Retina (tissue), 1 donor: ENCODE results near the gene SEMA4D.
"Not testable (repeated sequence)": the region's sequence is repeated elsewhere in the genome, so short reads cannot be mapped to it uniquely, and the experiment has no call there.

ENCODE experiments used
- DNase-seq: peaks from one replicate; pipeline ENCODE4 v3.0.0-alpha.2; 2016

SEMA4D gene

DNA sequence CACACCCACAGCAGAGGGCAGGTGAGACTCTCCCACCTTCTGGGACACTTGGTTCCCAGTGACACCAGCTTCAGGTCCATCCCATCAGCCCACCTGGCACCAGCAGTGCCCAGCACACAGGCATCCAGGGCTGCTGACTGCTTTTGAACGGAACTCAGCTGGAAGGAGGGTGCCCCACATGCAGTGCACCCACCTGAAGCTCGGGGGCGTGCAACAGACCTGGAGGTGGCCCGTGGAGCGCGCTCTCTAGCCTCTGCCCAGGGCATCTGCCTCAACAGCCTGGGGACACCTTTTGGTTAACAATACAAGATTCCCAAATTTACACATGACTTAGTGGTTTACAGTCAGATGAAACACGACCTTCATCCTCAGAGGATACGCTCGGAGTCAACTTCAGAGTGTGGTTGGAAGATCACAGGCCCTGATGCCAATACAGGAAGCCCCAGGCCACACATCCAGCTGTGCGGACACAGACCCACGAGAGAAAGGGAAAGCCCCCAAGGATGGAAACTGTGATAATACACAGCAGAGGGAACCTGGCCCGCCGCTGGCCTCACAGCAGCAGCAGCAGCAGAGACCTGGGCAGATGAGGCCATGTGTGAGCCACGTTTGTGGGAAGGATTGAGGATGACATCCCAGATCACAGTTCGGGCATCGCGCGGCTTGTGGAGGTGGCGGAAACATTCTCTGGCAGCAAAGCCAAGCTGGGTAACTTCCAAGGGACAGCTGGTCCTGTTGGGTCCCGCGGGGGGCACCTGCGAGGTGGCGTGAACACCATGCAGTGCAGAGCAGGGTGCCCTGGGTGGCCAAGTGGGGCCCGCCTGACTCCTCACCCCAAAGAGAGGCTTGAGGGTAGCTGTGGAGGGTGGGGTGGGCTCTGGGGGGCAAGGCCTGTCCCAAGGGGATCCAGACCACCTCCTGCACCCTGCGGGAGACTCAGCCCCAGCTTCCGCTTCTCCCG lies 115.6 kb downstream of the SEMA4D start:
- no peak for DNase-seq

DNA sequence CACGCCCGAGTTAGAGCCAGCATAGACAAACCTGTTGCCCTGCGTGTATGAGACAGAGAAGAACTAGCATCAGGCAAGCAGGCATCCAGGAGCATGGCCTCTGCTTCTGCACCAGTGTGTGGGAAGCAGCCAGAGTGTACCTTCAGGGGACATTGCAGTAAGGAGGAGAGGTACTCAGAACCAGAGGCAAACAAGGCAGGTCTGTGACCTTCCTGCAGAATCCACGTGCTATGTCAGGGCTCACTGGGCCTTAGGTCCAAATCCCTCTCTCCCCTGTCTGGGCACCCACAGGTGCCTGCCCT lies 116.7 kb downstream of the SEMA4D start:
- no peak for DNase-seq

DNA sequence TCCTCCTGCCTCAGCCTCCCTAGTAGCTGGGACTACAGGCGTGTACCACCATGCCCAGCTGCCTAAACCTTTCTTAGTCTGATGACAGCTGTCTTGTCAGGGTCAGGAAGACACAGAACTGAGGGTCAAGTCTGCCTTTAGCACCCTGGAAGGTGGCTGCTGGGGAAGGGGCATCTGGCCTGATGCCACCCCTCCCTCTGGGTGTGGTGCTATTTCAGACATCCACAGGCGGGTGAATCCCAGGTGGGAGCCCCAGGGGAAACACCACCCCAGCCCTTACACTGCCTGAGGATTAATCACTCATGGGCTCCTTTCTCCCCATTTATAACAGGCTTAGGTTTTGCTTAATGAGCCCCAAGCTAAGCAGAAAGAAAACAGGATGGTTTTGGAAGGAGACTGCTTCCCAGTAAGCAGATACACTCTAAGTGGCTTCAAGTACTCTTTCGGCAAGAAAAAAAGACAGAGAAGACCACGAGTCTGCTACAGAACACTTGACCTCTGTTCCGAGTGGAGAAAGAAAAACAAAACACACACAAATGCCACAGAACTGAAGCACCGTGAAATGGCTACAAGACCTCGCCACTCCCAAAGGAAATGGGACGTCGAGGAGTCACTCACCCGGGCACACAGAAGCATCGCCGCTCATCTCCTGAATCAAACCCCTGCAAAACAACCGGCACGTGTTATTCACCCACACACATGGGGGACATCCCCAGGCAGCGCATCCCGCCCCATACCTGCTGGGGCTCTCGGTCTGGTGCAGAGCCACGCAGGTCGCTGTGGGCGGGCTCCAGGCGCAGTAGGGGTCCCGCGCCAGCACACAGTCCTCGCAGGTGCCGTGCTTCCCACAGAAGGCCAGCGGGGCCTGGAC lies 117.2 kb downstream of the SEMA4D start:
- no peak for DNase-seq

DNA sequence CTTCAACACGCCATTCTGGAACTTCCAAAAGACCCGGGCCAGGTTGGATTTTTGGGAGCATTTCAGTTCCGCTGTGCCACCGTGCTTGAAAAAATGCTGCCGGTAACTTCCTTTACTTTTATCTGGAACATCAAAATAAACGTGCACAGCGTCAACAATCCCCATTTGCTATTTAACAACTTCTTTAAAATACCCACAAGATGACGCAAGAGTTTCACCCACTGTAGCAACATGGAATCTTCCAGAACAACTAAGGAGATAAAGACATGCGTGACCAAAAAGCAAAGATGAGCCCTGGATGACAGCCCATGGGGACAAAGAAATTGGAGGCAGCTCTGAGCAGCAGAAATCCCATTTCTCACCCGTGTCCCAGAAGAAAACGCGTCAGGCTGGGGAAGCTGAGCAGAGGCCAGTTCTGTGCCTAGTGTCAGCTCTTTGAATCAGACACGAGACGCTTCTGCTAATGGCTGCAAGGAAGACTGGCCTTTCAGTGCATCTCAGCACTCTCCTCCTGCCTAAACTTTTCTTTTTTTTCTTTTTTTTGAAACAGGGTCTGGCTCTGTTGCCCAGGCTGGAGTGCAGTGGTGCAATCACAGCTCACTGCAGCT lies 118.3 kb downstream of the SEMA4D start:
- DNase-seq = no peak

DNA sequence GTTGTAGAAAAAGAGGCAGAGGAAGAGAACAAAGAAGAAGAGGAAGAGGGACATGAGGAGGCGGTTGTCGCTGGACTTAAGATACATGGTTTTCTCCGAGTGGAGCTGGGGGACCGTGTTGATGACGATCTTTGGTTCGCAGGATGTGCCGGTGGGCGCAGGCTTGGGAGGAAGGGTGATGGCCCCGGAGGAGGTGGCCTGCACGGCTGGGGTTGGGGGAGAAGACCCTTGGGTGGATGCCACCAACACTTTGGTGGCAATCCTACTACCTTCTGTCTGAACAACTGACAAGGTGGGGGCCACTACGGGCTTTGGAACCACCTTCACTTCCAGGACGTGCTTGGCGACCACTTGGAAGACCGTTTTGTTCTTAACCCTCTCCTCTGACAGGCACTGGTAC lies 118.9 kb downstream of the SEMA4D start:
- no peak for DNase-seq

DNA sequence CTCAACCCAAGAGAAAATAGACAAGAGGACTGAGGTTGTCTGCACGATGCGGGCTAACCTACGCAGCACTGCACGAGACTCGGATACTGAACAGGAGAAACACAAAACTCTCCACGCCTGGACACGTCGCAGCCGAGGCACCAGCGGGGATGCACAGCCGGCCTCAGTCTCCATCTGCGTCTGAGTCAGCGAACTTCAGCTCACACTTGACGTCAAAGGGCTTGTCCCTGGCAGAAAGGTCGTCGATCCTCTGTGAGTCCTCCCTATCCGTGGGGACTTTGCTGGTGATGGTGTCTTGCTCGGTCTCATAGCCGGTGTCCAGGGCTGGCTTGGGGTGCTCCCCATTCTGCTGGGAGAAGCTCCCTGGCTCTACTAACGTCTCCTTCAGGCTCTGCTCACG lies 119.4 kb downstream of the SEMA4D start:
- DNase-seq = no peak

DNA sequence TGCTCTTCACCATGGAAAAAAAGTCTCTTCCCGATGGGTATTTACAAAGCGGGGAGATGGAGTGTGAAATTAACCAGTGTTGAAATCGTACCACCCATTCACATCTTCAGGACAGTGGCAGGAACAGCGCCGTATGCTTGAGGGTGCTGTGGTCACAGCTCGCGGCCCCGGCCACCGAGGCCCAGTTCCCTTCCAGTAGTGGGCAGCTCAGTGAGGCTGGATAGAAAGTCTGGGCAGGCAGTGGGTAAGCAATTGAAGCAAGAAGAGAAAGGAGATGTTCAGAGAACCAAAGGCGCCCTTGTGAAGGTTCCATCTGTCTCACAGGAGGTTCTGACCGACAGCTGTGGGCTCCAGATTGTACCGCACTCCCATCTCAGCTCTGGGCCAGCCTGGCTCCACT lies 120.5 kb downstream of the SEMA4D start:
- DNase-seq = no peak

DNA sequence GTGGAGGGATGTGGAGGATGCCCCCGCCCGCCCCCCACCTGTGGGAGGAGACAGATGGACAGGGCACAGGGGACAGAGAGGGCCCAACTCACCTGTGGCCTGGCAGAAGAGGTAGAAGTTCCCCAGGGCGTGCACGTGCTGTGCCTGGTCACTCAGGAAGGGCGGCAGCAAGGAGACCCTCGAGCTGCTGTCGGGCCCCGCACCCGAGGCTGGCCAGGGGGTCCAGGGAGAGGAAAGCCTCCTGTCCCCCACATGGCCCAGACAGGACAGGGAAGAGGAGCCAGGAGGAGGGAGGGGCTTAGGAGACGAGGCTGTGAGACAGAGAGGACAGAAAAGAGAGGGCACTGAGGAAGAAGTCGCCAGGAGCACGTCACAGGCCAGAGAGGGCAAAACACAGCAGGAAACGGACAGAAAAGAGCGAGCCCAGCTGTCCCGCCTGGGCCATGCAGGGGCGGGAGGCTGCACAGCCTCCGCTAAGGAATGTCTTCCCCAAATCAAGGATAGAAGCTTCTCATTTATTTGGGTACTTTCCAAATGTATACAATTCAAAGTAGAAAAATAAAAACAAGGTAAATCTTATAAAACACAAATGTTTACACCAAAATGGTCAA lies 121.1 kb downstream of the SEMA4D start:
- no peak for DNase-seq

DNA sequence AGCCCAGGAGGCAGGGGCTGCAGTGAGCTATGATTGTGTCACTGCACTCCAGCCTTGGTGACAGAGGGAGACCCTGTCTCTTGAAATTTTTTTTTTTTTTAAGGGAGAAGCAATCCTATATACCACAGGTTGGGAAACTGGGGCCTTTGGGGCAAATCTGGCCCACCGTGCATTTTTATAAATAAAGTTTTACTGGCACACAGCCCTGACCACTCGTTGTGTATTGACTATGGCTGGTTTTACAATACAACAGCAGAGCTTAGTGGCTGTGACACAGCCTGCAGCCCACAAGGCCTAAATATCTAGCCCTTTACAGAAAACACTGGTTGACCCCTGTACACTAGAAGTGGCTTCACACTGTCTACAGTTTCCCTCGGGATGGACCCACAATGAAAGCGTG lies 121.6 kb downstream of the SEMA4D start:
- no peak for DNase-seq

DNA sequence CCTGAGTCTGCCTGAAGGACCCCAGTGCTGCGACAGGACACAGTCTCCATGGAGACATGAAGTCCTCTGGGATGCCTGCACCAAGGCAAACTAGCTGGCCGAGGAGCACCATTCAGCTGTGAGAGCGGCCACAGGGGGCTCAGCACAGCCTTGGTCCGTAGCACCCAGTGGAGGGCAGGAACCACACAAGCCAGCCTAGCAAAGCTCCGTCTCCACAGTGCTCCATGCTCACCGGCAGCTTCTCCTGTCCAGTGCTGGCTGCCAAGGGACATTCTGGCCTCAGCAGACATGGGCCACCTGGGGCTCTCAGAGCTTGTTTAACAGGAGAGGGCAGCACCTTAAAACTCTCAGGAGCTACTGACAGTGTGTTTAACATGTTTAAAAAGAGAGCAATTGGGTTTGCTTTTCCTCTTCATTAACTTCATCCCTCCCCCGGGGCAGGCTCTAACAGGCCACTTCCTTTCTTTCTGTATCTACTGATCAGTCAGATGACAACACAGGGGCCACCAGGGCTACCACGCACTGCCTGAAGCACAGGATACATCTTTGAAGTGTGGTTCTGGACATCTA lies 122.6 kb downstream of the SEMA4D start:
- peak; percentile 36 for DNase-seq

DNA sequence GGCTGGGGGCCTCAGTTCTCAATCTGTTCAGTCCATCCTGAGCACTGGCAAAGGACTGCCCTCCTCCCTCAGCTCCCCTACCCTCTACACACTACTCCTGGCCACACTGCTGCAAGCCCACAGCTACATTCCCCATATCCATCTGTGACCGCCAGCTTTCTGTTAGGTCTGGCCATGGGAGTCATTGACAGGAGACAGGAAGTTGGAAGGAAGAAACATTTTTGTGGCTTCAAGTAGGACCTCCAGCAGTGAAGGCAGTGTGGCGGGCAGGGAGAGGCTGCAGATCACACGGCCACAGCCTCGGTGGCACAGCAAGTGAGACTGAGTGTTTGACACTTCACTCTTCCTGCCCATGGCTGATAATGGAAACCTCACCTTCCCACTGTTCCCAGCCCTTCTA lies 123.7 kb downstream of the SEMA4D start:
- no peak for DNase-seq

DNA sequence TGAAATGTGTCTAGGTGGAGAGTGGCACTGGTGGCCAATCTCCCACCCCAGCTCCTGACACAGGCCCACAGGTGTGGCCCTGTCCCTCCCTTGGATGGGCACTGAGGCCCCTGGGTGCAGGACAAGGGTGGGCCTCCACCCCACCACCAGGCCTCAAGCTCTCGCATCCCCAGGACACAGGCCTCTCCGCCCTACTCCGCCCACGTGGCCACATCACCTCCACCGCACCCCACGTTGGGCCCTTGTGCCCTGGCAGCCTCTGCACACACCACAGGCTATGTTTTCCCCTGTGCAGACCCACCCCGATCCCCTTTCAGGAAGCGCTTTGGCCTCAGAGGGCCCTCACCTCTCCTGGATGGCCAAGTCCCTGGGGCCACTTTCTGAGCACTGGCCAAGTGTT lies 124.9 kb downstream of the SEMA4D start:
- DNase-seq = no peak

DNA sequence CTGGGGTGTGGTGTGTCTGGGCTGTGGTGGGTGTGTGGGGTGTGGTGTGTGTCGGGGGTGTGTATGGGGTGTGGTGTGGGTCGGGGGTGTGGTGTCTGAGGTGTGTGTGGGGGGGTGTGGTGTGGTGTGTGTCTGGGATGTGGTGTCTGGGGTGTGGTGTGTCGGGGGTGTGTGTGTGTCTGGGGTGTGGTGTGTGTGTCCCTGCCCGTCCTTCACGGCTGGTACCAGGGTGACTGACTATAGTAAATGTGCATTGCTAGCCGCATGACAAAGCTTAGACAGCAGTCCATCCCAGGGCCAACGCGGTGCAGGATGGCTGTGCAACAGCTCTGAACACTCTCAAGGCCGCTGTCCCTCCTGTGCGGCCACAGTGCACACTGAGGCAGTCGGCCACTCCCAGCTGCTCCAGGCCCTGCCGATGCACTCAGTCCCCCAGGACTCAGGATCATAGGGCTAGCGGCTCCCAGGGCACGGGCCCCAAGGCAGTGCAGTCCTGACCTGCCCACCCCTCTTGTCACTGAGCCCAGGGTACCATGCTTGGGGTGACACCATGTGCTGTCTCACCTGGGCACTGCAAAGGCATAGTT lies 125.6 kb downstream of the SEMA4D start:
- no peak for DNase-seq

DNA sequence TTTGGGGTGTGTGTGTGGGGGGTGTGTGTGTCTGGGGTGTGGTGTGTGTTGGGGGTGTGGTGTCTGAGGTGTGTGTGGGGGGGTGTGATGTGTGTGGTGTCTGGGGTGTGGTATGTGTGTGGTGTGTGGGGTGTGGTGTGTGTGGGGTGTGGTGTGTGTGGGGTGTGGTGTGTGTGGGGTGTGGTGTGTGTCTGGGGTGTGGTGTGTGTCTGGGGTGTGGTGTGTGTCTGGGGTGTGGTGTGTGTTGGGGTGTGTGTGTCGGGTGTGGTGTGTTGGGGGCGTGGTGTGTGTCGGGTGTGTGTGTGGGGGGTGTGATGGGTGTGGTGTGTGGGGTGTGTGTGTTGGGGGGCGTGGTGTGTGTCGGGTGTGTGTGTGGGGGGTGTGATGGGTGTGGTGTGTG lies 126.1 kb downstream of the SEMA4D start:
- DNase-seq = not testable (repeated sequence)

DNA sequence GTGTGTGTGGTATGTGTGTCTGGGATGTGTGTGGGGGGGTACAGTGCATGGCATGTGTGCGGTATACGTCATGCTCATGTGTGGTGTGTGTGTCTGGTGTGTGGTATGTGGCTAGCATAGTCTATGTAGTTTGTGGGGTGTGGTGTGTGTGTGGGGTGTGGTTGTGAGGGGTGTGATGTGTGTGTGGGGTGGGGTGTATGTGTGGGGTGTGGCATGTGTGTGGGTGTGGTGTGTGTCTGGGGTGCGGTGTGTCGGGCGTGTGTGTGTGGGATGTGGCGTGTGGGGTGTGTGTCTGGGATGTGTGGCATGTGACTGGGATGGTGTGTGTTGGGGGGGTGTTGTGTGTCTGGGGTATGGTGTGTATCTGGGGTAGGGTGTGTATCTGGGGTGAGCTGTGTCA lies 127.3 kb downstream of the SEMA4D start:
- DNase-seq = no peak

DNA sequence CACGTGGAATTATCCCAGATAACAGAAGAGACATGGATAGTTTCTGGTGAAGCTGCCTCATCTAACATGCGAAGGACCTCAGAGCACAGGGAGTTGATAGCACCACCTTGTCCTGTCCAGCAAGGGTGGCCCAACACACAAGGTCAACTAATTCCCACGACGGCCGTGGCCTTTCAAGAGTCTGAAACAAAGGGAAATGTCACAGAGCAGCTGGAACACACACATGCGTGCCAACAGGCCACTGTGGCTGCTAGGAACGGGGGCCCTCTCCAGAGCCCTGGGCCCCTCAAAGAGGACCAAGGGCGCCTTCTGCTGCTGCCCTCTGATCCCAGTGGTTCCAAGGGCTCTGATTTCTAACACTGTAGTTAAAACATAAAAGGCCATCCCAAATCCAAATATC lies 128.9 kb downstream of the SEMA4D start:
- no peak for DNase-seq

DNA sequence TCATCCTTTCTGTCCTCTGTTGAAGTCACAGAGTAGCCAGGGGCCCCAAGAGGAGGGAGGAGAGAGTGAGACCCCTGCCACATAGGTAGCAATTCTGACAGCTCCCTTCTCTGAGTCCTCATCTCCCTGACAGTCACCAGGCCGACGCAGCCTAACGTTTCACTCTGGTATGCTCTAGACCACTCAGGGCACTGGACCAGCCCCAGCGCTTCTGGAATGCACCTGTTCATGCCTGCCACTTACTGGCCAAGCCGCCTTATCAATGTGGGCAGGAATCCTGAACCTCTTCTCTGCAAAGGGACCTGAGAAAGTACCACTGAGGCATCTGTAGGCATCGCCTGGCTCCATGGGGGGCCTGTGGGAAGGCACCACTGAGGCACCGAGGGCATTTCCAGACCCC lies 129.4 kb downstream of the SEMA4D start:
- DNase-seq = no peak

DNA sequence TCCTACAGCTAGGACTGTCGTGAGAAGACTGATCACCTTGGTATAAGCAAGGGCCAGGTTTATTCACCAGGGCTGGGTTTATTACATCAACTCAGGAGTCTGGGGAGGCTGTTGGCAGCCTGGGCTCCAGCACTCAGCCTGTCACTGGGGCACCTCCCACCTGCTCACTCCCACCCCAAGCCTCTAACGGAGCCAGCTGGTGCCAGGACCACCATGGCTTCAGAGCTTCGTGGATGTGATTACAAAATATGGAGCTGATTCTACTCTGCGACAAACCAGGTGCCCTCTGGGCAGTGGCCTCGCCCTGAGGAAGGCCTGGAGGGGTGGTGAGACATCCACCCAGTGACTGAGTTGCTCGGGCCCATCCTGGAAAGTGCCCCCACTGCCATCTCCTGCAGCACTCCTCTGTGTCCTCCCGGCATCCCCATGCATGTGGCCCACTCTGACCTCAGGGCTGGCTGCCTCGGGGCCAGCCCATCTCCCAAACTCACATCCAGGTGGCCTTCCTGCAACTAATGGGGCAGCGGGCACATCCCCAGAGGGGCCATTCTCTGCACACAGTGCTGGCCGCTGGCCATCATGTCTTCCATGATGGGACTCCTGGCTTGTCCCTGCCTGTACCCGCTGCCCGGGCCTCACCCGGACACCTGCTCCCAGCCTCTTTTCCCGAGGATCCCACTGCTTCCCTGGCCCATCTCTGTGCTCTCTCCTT lies 130.0 kb downstream of the SEMA4D start:
- no peak for DNase-seq

DNA sequence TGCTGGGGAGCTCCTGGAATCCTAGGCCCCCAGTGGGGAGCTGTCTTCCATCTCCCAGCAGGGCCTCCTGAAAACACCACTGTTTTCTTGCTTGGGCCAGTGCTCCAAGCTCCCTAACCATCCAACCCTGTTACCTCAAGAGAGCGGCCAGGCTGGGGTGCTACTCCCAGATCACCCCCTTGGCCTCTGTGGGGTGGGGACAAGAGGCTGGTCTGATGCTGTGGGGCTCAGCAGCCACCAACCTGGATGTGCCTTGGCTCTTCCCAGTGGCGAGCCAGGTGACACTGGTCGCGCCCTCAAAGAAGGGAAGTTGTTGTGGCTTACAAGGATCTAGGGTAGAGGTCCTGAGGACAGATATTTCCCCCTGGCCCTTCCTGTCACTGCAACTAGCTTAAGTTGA lies 130.6 kb downstream of the SEMA4D start:
- DNase-seq = no peak

DNA sequence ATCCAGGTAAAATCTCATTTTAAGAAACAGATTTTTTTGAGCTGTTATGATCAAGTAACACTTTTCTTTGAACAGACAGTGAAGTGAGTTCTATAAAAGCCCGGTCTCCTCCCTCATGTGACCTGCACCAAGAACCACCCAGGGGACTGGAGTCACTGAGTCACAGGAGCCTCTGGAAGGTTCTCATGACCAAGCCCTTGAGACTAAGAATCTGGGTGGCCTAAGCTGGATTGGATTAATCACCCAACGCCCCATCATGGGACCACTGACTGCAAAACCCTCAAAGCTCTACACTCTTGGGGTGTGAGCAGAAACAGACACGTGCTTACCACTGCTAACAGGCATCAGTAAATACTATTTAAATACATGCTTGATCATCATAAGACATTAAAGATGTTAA lies 131.2 kb downstream of the SEMA4D start:
- DNase-seq = no peak

DNA sequence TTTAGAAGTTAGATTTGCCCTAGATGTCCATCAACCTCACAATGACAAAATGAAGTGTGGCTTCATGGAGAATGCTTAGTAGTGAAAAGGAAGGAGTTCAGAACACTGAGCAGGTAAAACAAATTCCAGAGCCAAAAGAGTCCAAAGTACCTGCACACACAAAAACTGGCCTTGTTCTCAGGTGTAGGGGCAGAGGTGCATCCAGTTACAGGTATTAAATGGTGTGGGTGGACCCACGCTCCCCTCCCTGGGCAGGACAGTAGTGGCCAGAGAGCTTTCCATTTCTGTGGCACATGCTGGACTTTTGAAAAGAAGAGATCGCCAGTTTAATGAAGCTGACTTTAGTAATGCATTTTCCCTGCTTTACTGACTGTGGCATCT lies 132.4 kb downstream of the SEMA4D start:
- no peak for DNase-seq
